Right lobe of liver (tissue), 4 donors: ENCODE data around the gene BANP.

Experiments used
- CTCF ChIP-seq, 4 donors: fragments of 200-600 bp in 3 of 4; fragments of 450-650 bp in 1 of 4; IDR thresholded peaks; one replicate each; pipeline versions ENCODE4 v1.5.1 to v1.8.0; 2016 to 2022; ENCODE audit warnings: antibody characterized with exemption in 4 of 4, mild to moderate bottlenecking in 2 of 4
- POLR2A ChIP-seq: fragments of 450-650 bp; IDR thresholded peaks from one replicate; pipeline ENCODE4 v1.6.1; 2017; ENCODE audit warnings: antibody characterized with exemption, mild to moderate bottlenecking
- donor health status: DM: no; HTN: no; CAD: no.
- donor health status: DM: no; HTN: no; CAD: no.
- donor health status: DM: no; HTN: yes; CAD: no.

- TF ChIP-seq CTCF (IDR thresholded peaks at IDR 0.05) (no peak), POLR2A (no peak)
These were observed 42.7 kb downstream of the BANP start for GRCh38 chr16:87993901-87994300.
